ENCODE measurements around the gene NHSL2. TPM values are rescaled to one million over a fixed set of nuclear protein-coding genes. Genes with fewer than 3 reads are reported as not detected.

Gene NHSL2
- total RNA-seq, 1 donor from 2014 or later: 0.29 TPM

GRCh38 chrX:72028701-72029470 is 118.2 kb downstream of the NHSL2 start:
- Mint-ChIP-seq H3K4me1 (no peaks in the 10 kb centered on the region), H3K36me3 (ENCODE audit: low read depth) (no peaks in the 10 kb centered on the region), H3K27ac (no peak overlapping the region), H3K4me3 (no peak overlapping the region), H3K27me3 (peaks cover 2% of the 10 kb centered on the region), H3K9me3 (no peaks in the 10 kb centered on the region)
- ChIA-PET POLR2A (no interaction called here), CTCF (no interaction called here)
- ATAC-seq (ENCODE audit: low read depth) (no peak), DNase-seq (no peak)
- intact Hi-C loops (cut with micrococcal nuclease): no loop called here
- no peak for TF ChIP-seq CTCF (IDR thresholded peaks at IDR 0.05)

- H3K27ac Mint-ChIP-seq: no peak overlapping the region
- ChIA-PET CTCF (no interaction called here), POLR2A (no interaction called here)
- H3K4me1 Mint-ChIP-seq: no peaks in the 10 kb centered on the region
- intact Hi-C loops (cut with micrococcal nuclease): no loop called here
- no peak for ATAC-seq (ENCODE audit: low read depth)
- H3K27me3 Mint-ChIP-seq: peaks cover 2% of the 10 kb centered on the region
- no peak for DNase-seq
- no peak overlapping the region for H3K4me3 Mint-ChIP-seq
- no peaks in the 10 kb centered on the region for H3K9me3 Mint-ChIP-seq
- no peak for TF ChIP-seq CTCF (IDR thresholded peaks at IDR 0.05)
- H3K36me3 Mint-ChIP-seq (ENCODE audit: low read depth): no peaks in the 10 kb centered on the region
Measured at GRCh38 chrX:72029483-72030411, 119.1 kb downstream of the NHSL2 start.

DNA sequence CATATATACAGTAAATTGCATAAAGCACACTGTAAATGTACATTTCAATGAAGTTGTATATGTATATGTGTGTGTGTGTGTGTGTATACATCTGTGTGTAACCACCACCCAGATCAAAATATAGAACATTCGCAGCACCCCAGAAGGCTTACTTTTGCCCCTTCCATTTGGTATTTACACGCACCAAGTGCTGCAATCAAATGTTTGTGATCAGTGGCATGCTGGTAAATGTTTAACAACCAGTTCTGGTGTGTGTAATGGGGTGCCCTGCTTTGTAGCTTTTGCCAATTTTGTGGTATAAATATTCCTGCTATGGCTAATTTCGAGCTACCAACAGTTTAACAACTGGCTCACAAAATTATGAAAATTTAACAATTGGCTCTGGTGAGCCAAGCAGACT is 119.8 kb downstream of the NHSL2 start:
- no peak for ATAC-seq (ENCODE audit: low read depth)
- H3K27me3 Mint-ChIP-seq: peaks cover 2% of the 10 kb centered on the region
- no peaks in the 10 kb centered on the region for H3K9me3 Mint-ChIP-seq
- TF ChIP-seq CTCF (IDR thresholded peaks at IDR 0.05): no peak
- H3K36me3 Mint-ChIP-seq (ENCODE audit: low read depth): no peaks in the 10 kb centered on the region
- ChIA-PET CTCF (no interaction called here), POLR2A (no interaction called here)
- no peaks in the 10 kb centered on the region for H3K4me1 Mint-ChIP-seq
- no peak overlapping the region for H3K4me3 Mint-ChIP-seq
- no peak overlapping the region for H3K27ac Mint-ChIP-seq
- intact Hi-C loops (cut with micrococcal nuclease): no loop called here
- DNase-seq: no peak

DNA sequence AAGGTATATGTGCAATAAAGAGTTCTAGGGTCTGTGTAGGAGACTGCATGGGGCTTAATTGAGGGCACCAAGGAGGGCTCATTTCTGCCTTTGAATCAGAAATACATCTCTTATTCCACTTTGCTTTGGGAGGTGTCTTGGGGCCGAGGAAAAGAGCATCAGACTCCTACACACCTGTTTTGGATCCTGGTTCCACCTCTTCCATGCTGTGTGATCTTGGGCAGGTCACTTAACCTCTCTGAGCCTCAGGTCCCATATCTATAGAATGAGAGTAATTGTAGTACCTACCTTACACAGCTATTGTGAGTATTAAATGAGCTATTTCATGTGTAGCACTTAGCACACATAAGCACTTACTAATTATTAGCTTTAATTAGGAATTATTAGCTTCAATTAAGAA is 120.5 kb downstream of the NHSL2 start:
- no peaks in the 10 kb centered on the region for H3K36me3 Mint-ChIP-seq (ENCODE audit: low read depth)
- DNase-seq (no peak), ATAC-seq (ENCODE audit: low read depth) (no peak)
- CTCF ChIA-PET: interaction anchor here (0.7 kb wide), 1 partner anchor 33 kb away, joined by 3 read pairs; no protein-coding TSS in a partner anchor
- no peak overlapping the region for H3K4me3 Mint-ChIP-seq
- H3K9me3 Mint-ChIP-seq: no peaks in the 10 kb centered on the region
- H3K4me1 Mint-ChIP-seq: no peaks in the 10 kb centered on the region
- no peak for TF ChIP-seq CTCF (IDR thresholded peaks at IDR 0.05)
- POLR2A ChIA-PET: no interaction called here
- H3K27ac Mint-ChIP-seq: no peak overlapping the region
- peaks cover 2% of the 10 kb centered on the region for H3K27me3 Mint-ChIP-seq
- intact Hi-C loops (cut with micrococcal nuclease): no loop called here

DNA sequence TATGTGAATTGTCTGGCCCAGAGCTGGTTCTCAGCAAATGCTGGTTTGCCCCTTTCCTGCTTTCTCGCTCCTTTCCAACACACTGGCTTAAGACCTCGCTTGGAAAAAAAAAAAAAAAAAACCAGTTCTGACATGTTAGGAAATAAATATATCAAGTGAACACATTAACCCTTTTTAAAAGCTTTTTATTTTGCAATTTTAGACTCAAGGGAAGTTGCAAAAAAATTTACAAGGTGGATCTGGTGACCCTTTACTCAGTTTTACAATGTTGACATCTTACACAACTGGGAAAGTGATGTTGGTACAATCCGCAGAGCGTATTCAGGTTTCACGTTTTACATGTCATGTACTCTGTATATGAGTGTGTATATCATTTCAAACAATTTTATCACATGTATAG is 121.0 kb downstream of the NHSL2 start:
- DNase-seq (no peak), ATAC-seq (ENCODE audit: low read depth) (no peak)
- Mint-ChIP-seq H3K4me3 (no peak overlapping the region), H3K9me3 (no peaks in the 10 kb centered on the region), H3K4me1 (no peaks in the 10 kb centered on the region), H3K27me3 (peaks cover 2% of the 10 kb centered on the region), H3K27ac (no peak overlapping the region), H3K36me3 (ENCODE audit: low read depth) (no peaks in the 10 kb centered on the region)
- ChIA-PET CTCF (interaction anchor here (0.7 kb wide), 1 partner anchor 33 kb away, joined by 3 read pairs; no protein-coding TSS in a partner anchor), POLR2A (no interaction called here)
- intact Hi-C loops (cut with micrococcal nuclease): no loop called here
- no peak for TF ChIP-seq CTCF (IDR thresholded peaks at IDR 0.05)
